Spleen (tissue), 11 donors: ENCODE data around the gene GPAM. TPM values are rescaled to one million over a fixed set of nuclear protein-coding genes. Genes with fewer than 3 reads are reported as not detected.

Experiments used
- DNase-seq: peaks from one replicate; pipeline ENCODE4 v3.0.0-alpha.2; 2020
- H3K27ac ChIP-seq, 8 donors: fragments of 200-600 bp; sonication (generic) in 7 of 8; 1 replicate in 4 of 8; 2 replicates in 4 of 8; pipeline versions ENCODE4 v1.5.0 to v1.8.0; 2016 to 2021; ENCODE audit warnings: inconsistent platforms in 4 of 8, mild to moderate bottlenecking in 4 of 8, moderate library complexity in 1 of 8
- H3K27me3 ChIP-seq, 7 donors: fragments of 200-600 bp; sonication (generic) in 6 of 7; replicated peaks in 1 of 7; 1 replicate in 4 of 7; 2 replicates in 3 of 7; pipeline versions ENCODE4 v1.5.0 to v1.8.0; 2016 to 2021; ENCODE audit warnings: inconsistent platforms in 3 of 7, mild to moderate bottlenecking in 1 of 7
- H3K36me3 ChIP-seq, 6 donors: fragments of 200-600 bp; sonication (generic) in 5 of 6; 1 replicate in 4 of 6; 2 replicates in 2 of 6; pipeline versions ENCODE4 v1.5.0 to v1.8.0; 2016 to 2021; ENCODE audit warnings: inconsistent platforms in 2 of 6
- H3K4me1 ChIP-seq, 6 donors: fragments of 200-600 bp; sonication (generic) in 5 of 6; 1 replicate in 3 of 6; 2 replicates in 3 of 6; pipeline versions ENCODE4 v1.5.0 to v1.8.0; 2016 to 2021; ENCODE audit warnings: inconsistent platforms in 3 of 6
- H3K4me3 ChIP-seq, 8 donors: fragments of 200-600 bp; sonication (generic) in 7 of 8; 1 replicate in 4 of 8; 2 replicates in 4 of 8; pipeline versions ENCODE4 v1.5.0 to v1.8.0; 2016 to 2021; ENCODE audit warnings: inconsistent platforms in 4 of 8, mild to moderate bottlenecking in 4 of 8, moderate library complexity in 2 of 8
- H3K9me3 ChIP-seq, 8 donors: fragments of 200-600 bp; sonication (generic) in 7 of 8; 1 replicate in 4 of 8; 2 replicates in 4 of 8; pipeline versions ENCODE4 v1.5.0 to v1.8.0; 2016 to 2021; ENCODE audit warnings: inconsistent platforms in 4 of 8
- POLR2A ChIP-seq, 3 donors: fragments of 450-650 bp; IDR thresholded peaks; one replicate each; pipeline ENCODE4 v1.5.1; 2017; ENCODE audit warnings: antibody characterized with exemption in 3 of 3, mild to moderate bottlenecking in 1 of 3
- POLR2AphosphoS5 ChIP-seq, 3 donors: sonication (generic); formaldehyde crosslinking; IDR thresholded peaks; one replicate each; pipeline ENCODE4 v1.5.1; 2017; ENCODE audit warnings: antibody characterized with exemption in 3 of 3
- WGBS, 5 donors: extraction: QIAGEN DNeasy Blood & Tissue Kit in 3 of 5; methylation state at CpG; one replicate each; pipeline versions ENCODE4 v1.1.5 to v1.1.7; 2013 to 2018; 5-methylcytosine and 5-hydroxymethylcytosine counted together
- intact Hi-C: fragments of 100-400 bp; cut with DNase I; formaldehyde crosslinking; loops from one replicate; pipeline ENCODE4 v1.15.0; 2023; ENCODE audit warnings: low total_unique reads
- polyA plus RNA-seq, 3 donors: library from polyadenylated mRNA; stranded (reverse); fragments of 200-250 nt; gene quantifications; one replicate each; pipeline ENCODE4 v1.2.1, GENCODE V29; 2013
- total RNA-seq, 7 donors: library from RNA; depleted of rRNA in 3 of 7; stranded (reverse); fragments of >200 nt in 3 of 7; fragmentation: NEBNext Ultra II Directional in 4 of 7; extraction: Animal tissue kit (Norgen Biotek cat#: 25700) in 4 of 7; gene quantifications; one replicate each; pipeline versions ENCODE4 v1.1.0 to v1.2.1, GENCODE V29; 2016 to 2021
- TF ChIP-seq, protein P1 (sequence below), 11 experiments: fragments of 200-600 bp in 7 of 11; fragments of 450-650 bp in 4 of 11; sonication (generic) in 4 of 11; IDR thresholded peaks in 8 of 11; conservative IDR thresholded peaks in 3 of 11; 1 replicate in 7 of 11; 2 replicates in 4 of 11; pipeline versions ENCODE4 v1.4.0 to v1.8.0; 2016 to 2021; ENCODE audit warnings: antibody characterized with exemption in 11 of 11, inconsistent platforms in 4 of 11, mild to moderate bottlenecking in 1 of 11
- donor health status: healthy with polysubstance abuse.
- donor health status: DM: no; HTN: no; CAD: no; lungs with moderate emphysema.
- donor health status: DM: no; HTN: no; CAD: no.
- donor health status: Bipolar disorder and iron deficiency.
- donor health status: healthy.
- donor health status: DM: no; HTN: no; CAD: no.
- donor health status: DM: yes; HTN: yes; CAD: no.

GPAM gene
- total and polyA plus RNA-seq, 10 donors = 2.6 to 15.0 (median 6.5) TPM

DNA sequence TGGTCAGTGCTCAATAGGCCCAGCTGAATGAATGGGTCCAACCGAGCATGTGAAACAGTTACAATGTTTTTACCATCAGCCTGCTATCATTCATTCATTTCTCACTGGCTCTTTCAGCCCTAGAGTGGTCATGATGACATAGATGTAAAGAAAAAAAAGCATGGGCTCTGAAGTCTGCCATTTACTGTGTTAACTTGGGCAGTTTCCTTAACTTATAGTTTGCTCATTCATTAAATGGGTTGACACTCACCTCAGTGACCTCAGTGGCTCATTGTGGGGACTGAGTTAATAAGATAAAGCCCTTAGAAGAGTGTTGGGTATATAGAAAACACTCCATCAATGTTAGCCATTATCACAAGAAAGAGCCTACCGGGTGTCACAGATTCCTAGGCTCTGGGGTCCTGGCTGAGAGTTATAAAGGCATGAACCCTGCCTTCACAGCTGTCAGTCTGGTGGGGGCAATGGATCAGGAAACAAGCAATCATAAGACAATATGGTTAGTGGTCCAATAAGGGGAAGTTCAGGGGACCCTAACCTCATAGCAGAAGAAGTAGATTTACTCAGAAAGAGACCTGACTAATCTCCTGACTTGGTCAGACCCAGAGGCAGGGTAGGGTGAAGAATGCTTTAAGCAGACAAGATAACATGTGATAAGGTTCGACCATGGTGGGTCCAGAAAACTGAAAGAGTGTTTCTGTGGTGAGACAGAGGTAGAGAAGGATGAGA is 29.7 kb upstream of the GPAM start:
- no peak overlapping the region for H3K4me3 ChIP-seq
- no peak overlapping the region for H3K27ac ChIP-seq
- WGBS, 5 donors = 39 to 70% (median 56%) methylated on average over 3 of the region's 3 CpGs
- H3K36me3 ChIP-seq = no peaks in the 10 kb centered on the region
- H3K9me3 ChIP-seq = no peaks in the 10 kb centered on the region
- DNase-seq = no peak
- H3K27me3 ChIP-seq = peaks cover 0 to 14% (median 0%) of the 10 kb centered on the region in 7 donors
- TF ChIP-seq POLR2A (IDR thresholded peaks at IDR 0.05) = no peak
- TF ChIP-seq, protein P1, sequence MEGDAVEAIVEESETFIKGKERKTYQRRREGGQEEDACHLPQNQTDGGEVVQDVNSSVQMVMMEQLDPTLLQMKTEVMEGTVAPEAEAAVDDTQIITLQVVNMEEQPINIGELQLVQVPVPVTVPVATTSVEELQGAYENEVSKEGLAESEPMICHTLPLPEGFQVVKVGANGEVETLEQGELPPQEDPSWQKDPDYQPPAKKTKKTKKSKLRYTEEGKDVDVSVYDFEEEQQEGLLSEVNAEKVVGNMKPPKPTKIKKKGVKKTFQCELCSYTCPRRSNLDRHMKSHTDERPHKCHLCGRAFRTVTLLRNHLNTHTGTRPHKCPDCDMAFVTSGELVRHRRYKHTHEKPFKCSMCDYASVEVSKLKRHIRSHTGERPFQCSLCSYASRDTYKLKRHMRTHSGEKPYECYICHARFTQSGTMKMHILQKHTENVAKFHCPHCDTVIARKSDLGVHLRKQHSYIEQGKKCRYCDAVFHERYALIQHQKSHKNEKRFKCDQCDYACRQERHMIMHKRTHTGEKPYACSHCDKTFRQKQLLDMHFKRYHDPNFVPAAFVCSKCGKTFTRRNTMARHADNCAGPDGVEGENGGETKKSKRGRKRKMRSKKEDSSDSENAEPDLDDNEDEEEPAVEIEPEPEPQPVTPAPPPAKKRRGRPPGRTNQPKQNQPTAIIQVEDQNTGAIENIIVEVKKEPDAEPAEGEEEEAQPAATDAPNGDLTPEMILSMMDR (IDR thresholded peaks at IDR 0.05 in 8 of 11, conservative IDR thresholded peaks at IDR 0.05 in 3 of 11) = no peak
- no peak for TF ChIP-seq POLR2AphosphoS5 (IDR thresholded peaks at IDR 0.05)
- H3K4me1 ChIP-seq = no peaks in the 10 kb centered on the region
- intact Hi-C loops = no loop called here

DNA sequence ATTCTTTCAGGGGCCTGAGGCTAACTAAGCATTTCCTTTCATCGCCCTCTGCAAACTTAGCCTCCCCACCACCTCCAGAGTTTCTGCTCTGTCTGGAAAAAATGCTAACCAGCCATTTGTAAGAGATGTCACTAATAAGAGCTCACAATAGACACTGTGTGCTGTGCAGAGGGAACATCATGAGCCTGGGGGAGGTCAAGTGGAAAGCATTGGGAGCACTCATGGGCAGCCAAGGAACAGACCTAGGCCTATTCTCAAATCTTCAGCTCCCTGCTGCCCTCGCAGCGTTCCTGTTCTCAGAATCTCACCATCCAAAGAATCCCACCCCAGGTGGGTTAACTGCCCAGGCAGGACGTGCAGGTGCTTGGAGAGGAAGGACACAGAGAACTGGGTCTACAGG is 27.1 kb upstream of the GPAM start:
- intact Hi-C loops = no loop called here
- no peaks in the 10 kb centered on the region for H3K36me3 ChIP-seq
- DNase-seq = no peak
- H3K27me3 ChIP-seq = peaks cover 0 to 14% (median 0%) of the 10 kb centered on the region in 7 donors
- no peaks in the 10 kb centered on the region for H3K9me3 ChIP-seq
- TF ChIP-seq POLR2AphosphoS5 (IDR thresholded peaks at IDR 0.05) (no peak), POLR2A (IDR thresholded peaks at IDR 0.05) (no peak)
- TF ChIP-seq, protein P1 (IDR thresholded peaks at IDR 0.05 in 8 of 11, conservative IDR thresholded peaks at IDR 0.05 in 3 of 11) = no peak
- no peak overlapping the region for H3K27ac ChIP-seq
- H3K4me1 ChIP-seq = no peaks in the 10 kb centered on the region
- no peak overlapping the region for H3K4me3 ChIP-seq
- WGBS, 5 donors = 69 to 87% (median 83%) methylated on average over 4 of the region's 4 CpGs

DNA sequence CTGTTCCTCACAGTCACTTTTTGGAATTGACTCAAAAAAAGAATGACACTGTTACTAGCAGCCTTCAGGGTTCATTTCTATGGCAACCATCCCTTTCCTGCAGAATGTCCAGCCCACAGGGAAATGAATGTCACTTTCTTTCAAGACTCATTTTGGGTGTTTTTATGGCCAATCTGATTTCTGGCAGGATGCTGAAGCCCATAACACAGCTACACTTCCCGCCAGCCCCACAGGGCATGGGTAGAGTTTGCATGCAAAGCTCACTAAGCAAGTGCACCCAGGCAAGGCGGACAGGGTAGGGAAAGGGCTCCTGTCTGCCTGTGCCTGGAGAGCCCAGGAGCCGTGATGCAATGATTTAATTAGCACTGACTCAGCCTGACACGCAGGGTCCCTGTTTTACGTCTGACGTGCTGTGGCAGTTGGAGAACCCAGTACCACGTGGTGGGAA is 26.1 kb upstream of the GPAM start:
- no peaks in the 10 kb centered on the region for H3K36me3 ChIP-seq
- H3K9me3 ChIP-seq = no peaks in the 10 kb centered on the region
- no peaks in the 10 kb centered on the region for H3K4me1 ChIP-seq
- H3K27ac ChIP-seq = no peak overlapping the region
- H3K27me3 ChIP-seq = peaks cover 0 to 14% (median 0%) of the 10 kb centered on the region in 7 donors
- intact Hi-C loops = no loop called here
- H3K4me3 ChIP-seq = no peak overlapping the region
- DNase-seq = no peak
- TF ChIP-seq, protein P1 (IDR thresholded peaks at IDR 0.05 in 8 of 11, conservative IDR thresholded peaks at IDR 0.05 in 3 of 11) = no peak
- TF ChIP-seq POLR2AphosphoS5 (IDR thresholded peaks at IDR 0.05) = no peak
- no peak for TF ChIP-seq POLR2A (IDR thresholded peaks at IDR 0.05)
- WGBS, 5 donors = 58 to 75% (median 67%) methylated on average over 7 of the region's 7 CpGs

DNA sequence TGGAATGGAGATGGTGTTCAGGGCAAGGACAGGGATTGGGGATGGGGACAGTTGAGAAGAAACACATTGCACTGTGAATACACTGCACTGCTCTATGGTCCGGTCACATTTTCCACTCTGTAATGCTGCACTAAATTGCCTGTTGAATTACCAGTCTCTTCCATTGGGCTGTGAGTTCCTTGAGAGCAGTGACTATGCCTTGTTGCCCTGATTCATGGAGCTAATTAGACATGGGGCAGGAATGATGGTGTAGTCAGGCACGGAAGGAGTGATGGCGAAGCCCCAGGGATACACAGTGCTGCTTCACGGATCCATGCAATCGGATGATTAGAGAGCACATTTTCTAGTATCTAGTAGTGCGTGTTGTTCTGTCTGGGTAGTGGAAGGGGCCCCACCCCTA is 25.4 kb upstream of the GPAM start:
- no peaks in the 10 kb centered on the region for H3K36me3 ChIP-seq
- H3K27ac ChIP-seq = no peak overlapping the region
- H3K9me3 ChIP-seq = no peaks in the 10 kb centered on the region
- no peaks in the 10 kb centered on the region for H3K4me1 ChIP-seq
- no peak for DNase-seq
- H3K27me3 ChIP-seq = peaks cover 0 to 14% (median 0%) of the 10 kb centered on the region in 7 donors
- WGBS, 5 donors = 85 to 94% (median 92%) methylated on average over 5 to 6 of the region's 6 CpGs
- no peak overlapping the region for H3K4me3 ChIP-seq
- TF ChIP-seq POLR2A (IDR thresholded peaks at IDR 0.05) (no peak), POLR2AphosphoS5 (IDR thresholded peaks at IDR 0.05) (no peak)
- TF ChIP-seq, protein P1 (IDR thresholded peaks at IDR 0.05 in 8 of 11, conservative IDR thresholded peaks at IDR 0.05 in 3 of 11) = no peak
- intact Hi-C loops = no loop called here
